ENCODE data around the gene CCT7. TPM values are rescaled to one million over a fixed set of nuclear protein-coding genes. Genes with fewer than 3 reads are reported as not detected.

CCT7 gene
- total RNA-seq, 1 donor from 2014 or later = 359 TPM

- TF ChIP-seq CTCF (IDR thresholded peaks at IDR 0.05; ENCODE audit: insufficient read depth, low read depth, low read length) = no peak
- TF ChIP-seq EZH2 (IDR thresholded peaks at IDR 0.05; ENCODE audit: insufficient read depth, low read length) = no peak
- Mint-ChIP-seq H3K27me3 (ENCODE audit: low read depth, unreplicated experiment) (no peaks in the 10 kb centered on the region), H3K27ac (ENCODE audit: unreplicated experiment) (peak within 1 kb of the TSS; percentile 94), H3K4me3 (ENCODE audit: unreplicated experiment) (peak within 1 kb of the TSS; percentile 98), H3K9me3 (ENCODE audit: unreplicated experiment) (no peaks in the 10 kb centered on the region), H3K36me3 (ENCODE audit: low read depth, unreplicated experiment) (peaks cover 5% of the 10 kb centered on the region), H3K4me1 (ENCODE audit: low read depth, unreplicated experiment) (peaks cover 19% of the 10 kb centered on the region)
- Histone ChIP-seq H3K36me3 (ENCODE audit: insufficient read depth, low read length) (peaks cover 7% of the 10 kb centered on the region), H3K4me1 (ENCODE audit: insufficient read depth, low read length) (peaks cover 19% of the 10 kb centered on the region), H3K4me3 (ENCODE audit: insufficient read depth, low read depth, low read length) (peak within 1 kb of the TSS; percentile 96), H3K79me2 (ENCODE audit: insufficient read depth, low read length) (peaks cover 49% of the 10 kb centered on the region), H3K9ac (ENCODE audit: low read length) (peak within 1 kb of the TSS; percentile 95), H3K27ac (ENCODE audit: low read depth, low read length) (peak within 1 kb of the TSS; percentile 92), H3K9me3 (ENCODE audit: insufficient read depth, low read depth, low read length) (no peaks in the 10 kb centered on the region), H3K4me2 (ENCODE audit: low read length) (peak within 1 kb of the TSS; percentile 100), H4K20me1 (ENCODE audit: insufficient read depth, low read length) (peaks cover 38% of the 10 kb centered on the region), H2AFZ (ENCODE audit: low read depth, low read length) (peak within 1 kb of the TSS; percentile 97), H3K27me3 (ENCODE audit: insufficient read depth, low read length) (no peaks in the 10 kb centered on the region)
- DNase-seq (ENCODE audit: low read depth) = peak; percentile 99
- FAIRE-seq = no peak
These were observed 765 bp upstream of the CCT7 start, which contains the start of gene PRADC1 for GRCh38 chr2:73233154-73233931. TSS of gene PRADC1 (minus strand) at chr2:73233239. CDS start at chr2:73233160, 79 bp downstream.

DNA sequence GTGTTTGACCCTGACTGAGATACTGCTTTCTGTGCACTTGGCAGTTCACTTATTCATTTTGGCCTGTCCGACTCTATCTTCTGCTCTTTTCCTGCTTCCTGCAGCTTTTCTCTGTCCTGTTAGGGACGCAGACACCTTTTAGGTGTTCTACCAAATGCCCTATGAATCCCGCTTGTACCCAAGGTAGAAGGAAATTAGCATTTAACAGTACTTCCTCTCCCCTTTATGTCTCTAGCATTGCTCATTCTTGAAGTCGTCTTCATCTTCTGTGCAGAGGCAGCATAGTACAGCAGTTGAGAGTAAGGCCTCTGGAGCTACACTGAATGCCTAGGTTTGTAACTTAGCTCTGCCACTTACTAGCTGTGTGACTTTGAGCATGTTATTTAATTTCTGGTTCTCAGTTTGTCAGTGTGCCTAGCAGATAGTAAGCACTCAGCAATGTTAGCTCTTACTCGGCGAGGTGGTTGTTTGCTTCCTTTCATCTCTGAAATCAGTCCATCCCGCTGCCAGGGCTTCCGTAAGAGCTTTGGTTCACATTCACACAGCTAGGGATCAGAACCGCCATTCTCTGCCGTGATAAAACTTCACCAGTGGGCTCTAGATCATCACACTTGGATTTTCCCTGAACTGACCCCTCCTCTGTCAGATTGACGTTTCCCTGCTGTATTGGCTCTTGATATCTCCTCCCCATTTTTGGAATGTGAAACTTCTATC lies 1.4 kb downstream of the CCT7 start:
- peaks cover 70% of the 10 kb centered on the region for H3K79me2 ChIP-seq (ENCODE audit: insufficient read depth, low read length)
- no peak overlapping the region for H3K27ac ChIP-seq (ENCODE audit: low read depth, low read length)

More for the DNA sequence above, 1.4 kb downstream of the CCT7 start:
- Histone ChIP-seq H3K9me3 (ENCODE audit: insufficient read depth, low read depth, low read length) (no peaks in the 10 kb centered on the region), H3K4me2 (ENCODE audit: low read length) (peak overlapping the region; percentile 100), H3K27me3 (ENCODE audit: insufficient read depth, low read length) (no peaks in the 10 kb centered on the region), H3K4me1 (ENCODE audit: insufficient read depth, low read length) (peaks cover 34% of the 10 kb centered on the region), H3K36me3 (ENCODE audit: insufficient read depth, low read length) (peaks cover 17% of the 10 kb centered on the region), H4K20me1 (ENCODE audit: insufficient read depth, low read length) (peaks cover 60% of the 10 kb centered on the region), H3K4me3 (ENCODE audit: insufficient read depth, low read depth, low read length) (peak overlapping the region; percentile 96), H3K9ac (ENCODE audit: low read length) (peak overlapping the region; percentile 95), H2AFZ (ENCODE audit: low read depth, low read length) (no peak overlapping the region)
- H3K27ac Mint-ChIP-seq (ENCODE audit: unreplicated experiment) = peak overlapping the region; percentile 96
- peaks cover 38% of the 10 kb centered on the region for H3K4me1 Mint-ChIP-seq (ENCODE audit: low read depth, unreplicated experiment)
- H3K9me3 Mint-ChIP-seq (ENCODE audit: unreplicated experiment) = no peaks in the 10 kb centered on the region
- peak overlapping the region; percentile 98 for H3K4me3 Mint-ChIP-seq (ENCODE audit: unreplicated experiment)
- H3K27me3 Mint-ChIP-seq (ENCODE audit: low read depth, unreplicated experiment) = no peaks in the 10 kb centered on the region
- no peaks in the 10 kb centered on the region for H3K36me3 Mint-ChIP-seq (ENCODE audit: low read depth, unreplicated experiment)
- TF ChIP-seq CTCF (IDR thresholded peaks at IDR 0.05; ENCODE audit: insufficient read depth, low read depth, low read length) = no peak
- TF ChIP-seq EZH2 (IDR thresholded peaks at IDR 0.05; ENCODE audit: insufficient read depth, low read length) = no peak
- DNase-seq (ENCODE audit: low read depth) = no peak
- no peak for FAIRE-seq

Measured in astrocyte (in vitro differentiated cells and primary cell).